GM19395 (cell line): Measurements from ENCODE around the gene FRMD7.
"Not testable (repeated sequence)": the region's sequence is repeated elsewhere in the genome, so short reads cannot be mapped to it uniquely, and the experiment has no call there.

ENCODE experiments used
- ATAC-seq: cut with Tn5 transposase; IDR thresholded peaks from one replicate; pipeline ENCODE4 v1.9.1; 2021; ENCODE audit warnings: mild to moderate bottlenecking, moderate library complexity; ENCODE audit not compliant: unreplicated experiment

The FRMD7 gene

DNA sequence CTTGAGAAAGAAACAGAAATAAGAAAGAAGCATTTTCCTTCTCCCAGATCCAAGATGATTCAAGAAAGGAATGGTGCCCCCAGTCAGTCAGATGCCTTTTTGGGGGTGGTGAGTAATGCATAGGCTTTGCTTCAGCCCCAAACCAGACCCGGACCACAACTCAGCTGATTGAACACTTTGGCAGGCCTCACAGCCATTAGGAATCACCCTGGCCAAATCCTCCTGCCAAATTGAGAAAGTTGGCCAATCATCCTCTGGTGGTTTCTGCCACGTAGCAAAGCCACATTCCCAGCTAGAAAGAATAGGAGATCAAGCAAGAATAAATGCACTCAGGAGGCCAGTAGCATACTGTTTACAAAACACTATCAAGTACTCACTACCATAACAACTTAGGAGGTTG is 33.7 kb downstream of the FRMD7 start:
- ATAC-seq: no peak

DNA sequence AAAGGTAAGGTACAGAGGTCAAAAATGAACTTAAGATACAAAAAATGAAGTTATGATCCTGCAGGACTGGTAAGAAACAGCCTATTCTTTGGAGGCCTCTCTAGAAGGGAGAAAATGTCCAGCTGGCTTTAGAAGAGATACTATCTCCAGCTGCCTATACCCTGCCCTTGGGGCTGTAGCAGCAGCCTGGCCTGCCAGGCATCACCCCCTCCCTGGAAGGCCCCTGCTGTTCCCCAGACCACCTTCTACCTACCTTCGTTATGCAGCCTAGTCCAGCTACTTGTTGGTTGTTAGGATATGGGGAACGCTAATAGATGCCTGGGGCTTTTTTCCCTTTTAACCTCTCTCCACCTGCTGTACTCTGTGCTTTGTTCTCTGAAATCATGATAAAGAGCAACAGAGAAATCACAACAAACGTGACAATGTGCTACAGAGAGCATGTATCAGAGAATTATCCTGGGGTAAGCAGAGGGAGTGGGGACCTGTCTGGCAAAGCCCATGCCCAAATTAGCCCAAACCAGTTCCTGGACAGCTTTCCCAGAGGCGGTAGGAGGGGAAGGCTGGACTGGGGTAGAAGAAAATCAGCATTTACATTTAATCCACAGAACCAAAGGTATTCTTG is 34.5 kb downstream of the FRMD7 start:
- ATAC-seq: no peak

DNA sequence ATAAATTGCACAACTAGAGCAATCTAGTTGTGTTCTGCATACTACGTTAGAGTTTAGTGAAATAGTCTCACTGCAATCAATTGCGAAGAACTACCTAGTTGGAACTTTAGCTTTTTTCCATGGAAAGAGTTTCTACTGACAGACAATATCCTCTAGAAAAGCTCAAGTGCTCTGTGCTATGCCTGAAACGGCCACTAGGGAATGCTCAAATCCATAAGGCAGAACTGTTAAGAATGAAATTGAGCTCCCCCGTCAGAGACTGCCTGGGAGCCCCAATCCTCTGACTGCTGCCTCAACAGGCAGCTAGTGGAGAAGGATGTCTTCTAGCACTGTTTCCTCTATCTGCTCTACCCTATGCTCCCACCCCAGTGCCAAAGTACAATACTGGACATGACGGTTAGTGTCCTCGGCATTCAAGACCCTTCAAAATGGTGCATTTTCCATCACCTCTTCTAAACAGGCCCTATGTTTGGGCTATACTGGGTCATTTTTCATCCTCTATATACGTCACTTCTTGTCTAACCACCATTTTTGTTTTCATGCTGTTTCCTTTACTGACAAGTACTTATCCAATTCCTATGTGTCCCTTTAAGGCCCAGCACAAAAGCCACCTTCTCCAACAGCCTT is 35.3 kb downstream of the FRMD7 start:
- ATAC-seq: peak; percentile 90

DNA sequence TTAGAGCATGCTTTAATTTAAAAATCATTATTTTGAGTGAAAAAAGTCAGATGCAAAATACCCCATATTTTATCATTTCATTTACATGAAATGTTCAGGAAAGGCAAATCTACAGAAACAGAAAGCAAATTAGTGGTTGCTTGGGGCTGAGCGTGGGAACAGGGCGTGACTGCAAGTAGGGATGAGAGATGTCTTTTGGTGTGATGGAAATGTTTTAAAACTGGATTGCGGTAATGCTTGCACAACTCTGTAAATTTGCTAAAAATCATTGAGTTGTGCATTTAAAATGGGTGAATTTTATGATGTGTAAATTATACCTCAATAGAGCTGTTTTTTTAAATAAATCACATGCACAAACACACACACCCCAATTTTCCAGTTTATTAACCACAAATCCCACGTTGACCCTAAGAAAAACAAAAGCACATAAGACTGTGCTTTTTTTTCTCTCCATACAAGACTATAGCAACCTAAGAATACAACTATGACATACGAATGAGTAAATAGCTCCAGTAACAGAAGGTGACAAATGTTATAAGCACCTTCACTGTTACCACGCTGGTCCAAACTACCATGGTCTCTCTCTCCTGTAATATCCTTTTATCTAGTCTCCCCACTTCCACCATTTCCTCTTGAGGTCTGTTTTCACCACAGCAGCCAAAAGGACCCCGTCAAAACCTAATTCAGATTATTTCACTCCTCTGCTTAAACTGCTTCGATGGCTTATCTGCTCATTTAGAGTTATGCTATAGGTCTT is 37.2 kb downstream of the FRMD7 start:
- no peak for ATAC-seq

DNA sequence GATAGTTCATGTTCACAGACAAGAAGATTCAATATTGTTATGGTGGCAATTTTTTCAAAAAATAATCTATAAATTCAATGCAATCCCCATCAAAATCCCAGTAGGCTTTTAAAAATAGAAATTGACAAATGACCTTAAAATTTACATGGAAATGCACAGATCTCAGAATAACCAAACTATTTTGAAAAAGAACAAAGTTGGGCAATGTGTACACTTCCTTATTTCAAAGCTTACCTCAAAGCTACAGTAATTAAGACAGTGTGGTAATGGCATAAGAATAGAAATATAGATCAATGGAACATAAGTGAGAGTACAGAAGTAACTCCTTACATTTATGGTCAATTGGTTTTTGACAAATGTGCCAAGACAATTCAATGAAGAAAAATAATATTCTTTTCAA is 39.0 kb downstream of the FRMD7 start:
- ATAC-seq: no peak

DNA sequence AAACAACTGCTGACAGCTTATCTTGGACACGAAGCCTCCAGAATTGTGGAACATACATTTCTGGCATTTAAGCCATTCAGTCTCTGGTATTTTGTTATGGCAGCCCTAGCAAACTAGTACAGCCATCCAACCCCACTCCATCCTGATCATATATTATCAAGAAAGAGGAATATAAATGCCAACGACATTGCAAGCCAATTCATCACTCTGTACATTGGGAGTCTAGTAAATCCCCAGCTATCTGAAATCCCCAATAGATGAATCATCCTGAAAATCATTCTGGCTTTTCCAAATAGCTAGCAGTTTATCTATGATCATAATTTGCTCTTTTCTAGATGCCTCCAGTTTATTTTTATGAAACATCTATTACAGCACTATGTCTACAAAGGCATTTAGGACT is 41.1 kb downstream of the FRMD7 start:
- no peak for ATAC-seq

DNA sequence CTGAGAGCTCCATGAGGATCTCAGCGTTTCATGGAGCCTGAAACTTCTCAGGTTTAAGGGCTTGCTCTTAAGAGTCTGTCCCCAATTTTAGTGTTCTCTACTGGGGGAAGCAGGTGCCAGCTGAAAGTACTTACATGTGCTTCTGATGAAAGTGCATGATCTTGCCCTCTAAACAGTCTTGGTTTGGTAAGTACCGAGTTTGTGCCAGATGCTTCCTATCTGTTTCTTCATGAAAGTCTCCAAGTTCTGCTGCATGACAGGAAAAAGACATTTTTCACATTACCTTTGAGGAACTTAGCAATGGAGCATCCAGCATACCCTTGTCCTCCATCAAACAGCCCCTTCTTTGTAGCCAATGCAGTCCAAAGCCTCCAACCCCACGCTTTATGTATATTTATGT is 42.0 kb downstream of the FRMD7 start:
- no peak for ATAC-seq

DNA sequence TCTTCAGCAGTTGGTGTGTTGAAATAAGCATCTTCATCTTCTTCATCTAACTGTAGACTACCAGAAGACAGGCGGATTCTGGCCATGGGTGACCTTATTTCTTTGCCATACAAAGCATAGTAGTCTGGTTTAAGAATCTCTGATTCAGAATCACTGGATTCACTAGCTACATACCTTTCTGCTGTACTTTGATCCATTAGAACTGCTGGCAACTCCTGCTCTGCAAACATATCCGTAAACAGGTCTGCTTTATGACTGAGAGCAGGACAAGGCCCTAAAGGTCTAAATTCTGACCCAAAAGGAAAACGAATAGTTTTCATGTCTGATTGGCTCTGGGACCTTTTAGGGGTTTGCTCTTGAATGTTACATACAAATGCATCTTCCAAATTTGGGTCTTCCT is 49.9 kb downstream of the FRMD7 start:
- no peak for ATAC-seq

DNA sequence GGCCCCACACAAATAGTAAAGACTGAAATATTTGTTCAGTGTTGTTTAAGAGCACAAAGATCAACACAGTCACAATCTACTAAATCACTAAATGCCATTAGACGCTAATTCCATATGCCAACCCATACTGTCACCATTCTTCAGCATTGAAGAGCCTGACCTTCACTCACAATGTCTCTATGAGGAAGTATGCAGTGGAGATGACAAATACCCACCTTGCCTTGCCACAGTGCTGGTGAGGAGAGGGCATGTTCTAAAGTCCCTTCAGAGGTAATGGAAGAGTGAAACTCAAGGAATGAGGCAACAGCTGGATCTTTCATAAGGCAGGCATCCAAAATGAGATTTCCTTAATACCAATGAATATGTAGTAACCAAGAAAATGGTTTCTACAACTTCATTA is 50.4 kb downstream of the FRMD7 start:
- ATAC-seq: no peak

DNA sequence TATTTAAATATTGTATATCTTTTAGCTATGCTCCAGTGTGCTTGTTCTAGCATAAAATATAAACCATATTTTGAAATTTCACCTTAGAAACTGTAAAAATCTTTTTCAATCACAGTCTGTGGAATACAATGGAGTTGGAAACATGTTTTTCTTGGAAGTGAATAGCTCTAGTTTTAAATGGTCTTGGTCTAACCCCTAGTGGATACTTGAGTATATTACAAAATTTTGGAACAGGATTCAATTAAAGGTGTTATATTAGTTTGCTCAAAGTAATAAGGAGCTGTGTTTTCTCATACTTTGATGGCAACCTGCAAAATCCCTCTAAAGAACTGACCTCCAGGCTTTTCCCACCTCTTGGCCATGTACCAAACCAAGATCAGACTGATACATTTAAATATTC is 56.6 kb downstream of the FRMD7 start:
- ATAC-seq: no peak

DNA sequence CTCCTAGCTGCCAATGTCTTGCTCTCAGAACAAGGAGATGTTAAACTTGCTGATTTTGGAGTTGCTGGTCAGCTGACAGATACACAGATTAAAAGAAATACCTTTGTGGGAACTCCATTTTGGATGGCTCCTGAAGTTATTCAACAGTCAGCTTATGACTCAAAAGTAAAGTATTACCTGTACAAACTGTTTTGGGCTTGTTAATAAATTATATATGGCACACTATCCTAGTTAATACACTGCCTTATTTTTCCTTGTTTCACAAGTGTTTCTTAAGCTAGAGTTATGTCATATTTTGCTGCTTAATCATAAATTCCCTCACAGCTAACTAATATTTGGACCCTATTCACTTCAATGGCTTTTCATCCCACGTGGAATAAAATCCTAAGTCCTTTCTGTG is 59.4 kb downstream of the FRMD7 start:
- no peak for ATAC-seq

DNA sequence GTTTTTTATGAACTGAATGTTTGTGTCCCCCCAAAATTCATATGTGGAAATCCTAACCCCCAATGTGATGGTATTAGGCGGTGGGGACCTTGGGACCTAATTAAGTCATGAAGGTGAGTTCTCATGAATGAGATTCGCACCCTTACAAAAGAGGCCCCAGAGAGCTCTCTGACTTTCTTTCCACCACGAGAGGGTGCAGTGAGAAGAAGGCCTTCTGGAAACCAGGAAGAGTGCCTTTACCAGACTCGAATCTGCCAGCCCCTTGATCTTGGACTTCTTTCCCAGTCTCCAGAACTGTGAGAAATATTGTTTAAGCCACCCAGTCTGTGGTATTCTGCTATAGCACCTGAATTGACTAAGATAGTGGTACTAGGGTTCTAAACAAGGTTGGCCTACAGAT is 64.0 kb downstream of the FRMD7 start:
- no peak for ATAC-seq

DNA sequence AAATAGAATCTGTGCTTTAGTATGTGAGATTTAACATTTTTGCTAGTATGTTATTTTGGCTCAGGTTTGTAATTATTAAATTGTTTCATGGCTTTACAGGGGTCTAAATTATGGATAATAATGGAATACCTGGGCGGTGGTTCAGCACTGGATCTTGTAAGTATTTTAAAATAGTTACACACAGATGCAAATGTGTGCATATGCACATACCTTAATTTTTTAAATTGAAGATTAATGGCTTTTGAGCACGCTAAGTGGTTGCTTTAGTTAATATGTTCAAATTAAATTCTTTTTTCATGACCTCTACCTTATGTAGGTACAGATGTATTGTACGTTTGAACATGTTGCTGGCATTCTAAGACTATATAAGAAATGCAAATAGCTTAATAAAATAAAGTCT is 64.5 kb downstream of the FRMD7 start:
- ATAC-seq: no peak

DNA sequence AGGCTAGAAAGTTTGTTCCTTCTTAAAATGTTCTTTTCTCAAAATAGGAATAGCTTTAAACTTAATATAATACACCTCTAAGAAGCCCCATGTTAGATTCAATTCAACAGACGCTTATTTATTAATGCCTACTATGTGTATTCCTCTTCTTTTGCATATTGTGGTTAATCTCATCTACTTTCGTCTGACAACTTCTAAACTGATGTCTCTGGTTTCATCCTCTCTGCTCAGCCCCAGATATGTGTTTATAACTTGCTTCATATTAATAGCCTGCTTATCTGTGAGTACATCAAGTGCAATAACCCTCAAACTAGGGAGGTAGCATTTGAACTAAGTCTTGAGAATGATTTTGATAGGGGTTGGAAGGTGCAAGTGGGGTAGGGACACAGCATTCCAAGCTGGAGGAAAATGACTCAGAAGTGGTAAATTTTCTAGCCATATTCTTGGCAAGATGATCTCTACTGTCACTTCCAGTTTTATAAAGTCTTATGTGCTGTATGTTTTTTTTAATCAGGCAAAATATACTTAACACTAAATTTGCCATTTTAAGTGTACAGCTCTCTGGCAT is 67.8 kb downstream of the FRMD7 start:
- peak; percentile 76 for ATAC-seq

DNA sequence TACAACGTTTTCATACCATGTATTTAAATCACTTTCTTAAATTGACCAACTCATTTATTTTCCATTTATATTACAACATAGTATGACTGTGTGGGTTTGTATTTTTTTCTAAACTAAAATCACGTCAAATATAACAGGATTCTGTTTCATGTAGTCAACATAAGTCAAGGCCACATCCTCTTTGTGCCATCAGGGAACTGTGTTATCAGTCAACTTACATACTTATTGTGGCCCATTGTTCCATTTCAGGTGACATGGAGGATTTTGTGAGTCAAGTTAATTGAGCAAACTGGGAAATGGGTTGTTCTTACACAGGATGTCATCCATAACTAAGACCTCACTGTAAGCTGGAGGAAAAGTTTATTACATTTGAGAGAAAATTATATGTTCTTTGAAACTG is 68.8 kb downstream of the FRMD7 start:
- ATAC-seq: no peak

DNA sequence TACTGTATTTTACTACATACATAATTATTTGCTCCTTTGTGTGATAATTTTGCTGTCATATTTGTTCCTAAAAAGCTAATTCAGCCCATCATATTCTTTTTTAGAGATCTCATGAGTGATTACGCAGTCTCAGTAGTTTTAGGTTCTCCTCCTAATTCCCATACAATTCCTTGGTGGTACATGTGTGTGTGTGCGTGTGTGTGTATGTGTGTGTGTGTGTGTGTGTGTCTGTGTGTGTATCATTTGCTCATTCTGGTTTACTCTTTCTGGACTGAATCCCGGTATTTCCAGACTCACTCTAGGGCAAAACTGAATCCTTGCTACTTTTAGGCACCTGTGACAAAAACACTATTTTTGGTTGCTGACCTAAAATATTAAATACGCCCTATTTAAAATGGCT is 69.8 kb downstream of the FRMD7 start:
- no peak for ATAC-seq

DNA sequence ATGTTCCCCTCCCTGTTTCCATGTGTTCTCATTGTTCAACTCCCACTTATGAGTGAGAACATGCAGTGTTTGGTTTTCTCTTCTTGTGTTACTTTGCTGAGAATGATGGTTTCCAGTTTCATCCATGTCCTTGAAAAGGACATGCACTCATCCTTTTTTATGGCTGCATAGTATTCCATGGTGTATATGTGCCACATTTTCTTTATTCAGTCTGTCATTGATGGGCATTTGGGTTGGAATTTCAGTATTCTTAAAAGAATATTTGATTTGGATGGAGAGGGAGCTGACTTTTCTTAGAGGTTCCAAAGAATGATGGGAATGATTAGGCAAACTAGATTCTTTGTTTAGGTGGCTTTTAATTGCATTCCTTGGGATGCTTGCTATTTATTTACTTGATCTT is 76.0 kb downstream of the FRMD7 start:
- ATAC-seq: not testable (repeated sequence)

DNA sequence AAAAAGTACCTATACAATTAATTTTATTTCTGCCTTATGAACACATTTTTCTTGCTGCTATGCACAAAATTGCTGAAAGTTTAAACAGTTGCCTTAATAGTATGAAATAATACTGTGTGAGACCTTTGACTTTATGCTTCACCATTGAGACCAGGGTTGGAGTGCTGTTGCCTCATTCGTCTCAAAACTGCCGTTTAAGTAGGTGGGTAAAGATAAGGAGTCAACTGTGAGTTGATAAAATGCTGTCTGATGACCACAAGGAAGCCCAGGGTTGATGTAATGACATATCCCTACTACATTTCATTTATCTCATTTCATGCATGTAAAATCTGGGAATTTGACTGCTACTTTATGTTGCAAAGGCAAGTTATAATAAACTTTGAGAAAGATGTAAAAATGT is 81.3 kb downstream of the FRMD7 start:
- no peak for ATAC-seq

DNA sequence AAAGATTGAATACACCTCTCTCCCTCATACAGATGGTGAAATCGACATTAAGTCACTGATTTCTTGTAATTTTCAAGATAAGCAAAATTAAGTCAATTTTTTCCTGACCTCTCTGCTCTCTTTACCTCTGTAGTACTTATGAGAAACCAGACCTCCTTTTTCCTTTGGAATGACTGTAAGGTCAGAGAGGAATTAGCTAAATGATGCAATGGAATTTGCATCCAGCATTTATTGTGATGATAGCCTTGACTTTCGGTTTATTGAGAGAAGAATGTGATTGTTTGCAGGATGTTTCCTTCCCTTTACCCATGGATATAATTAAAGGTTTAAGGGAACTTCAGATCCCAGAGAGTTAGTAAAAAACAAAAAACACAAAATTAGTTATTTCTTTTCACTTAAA is 82.4 kb downstream of the FRMD7 start:
- ATAC-seq: no peak

DNA sequence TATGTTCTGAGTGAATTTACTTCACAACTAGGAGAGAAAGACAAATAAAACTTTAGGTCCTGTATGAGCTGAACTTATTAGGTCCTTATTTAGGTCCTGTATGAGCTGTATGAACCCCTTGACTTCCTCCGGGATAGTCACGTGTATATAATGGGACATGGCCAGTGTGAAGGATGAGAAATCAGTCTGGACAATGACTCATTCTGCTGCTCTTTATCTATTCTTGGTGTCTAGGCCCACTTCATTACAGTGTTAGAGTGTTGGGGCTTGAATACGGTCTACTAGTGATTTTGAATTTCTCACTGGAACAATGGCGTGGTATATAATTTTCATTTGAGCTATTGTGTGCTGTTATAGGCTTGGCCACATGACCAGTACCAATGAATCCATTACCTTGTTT is 82.9 kb downstream of the FRMD7 start:
- ATAC-seq: no peak

DNA sequence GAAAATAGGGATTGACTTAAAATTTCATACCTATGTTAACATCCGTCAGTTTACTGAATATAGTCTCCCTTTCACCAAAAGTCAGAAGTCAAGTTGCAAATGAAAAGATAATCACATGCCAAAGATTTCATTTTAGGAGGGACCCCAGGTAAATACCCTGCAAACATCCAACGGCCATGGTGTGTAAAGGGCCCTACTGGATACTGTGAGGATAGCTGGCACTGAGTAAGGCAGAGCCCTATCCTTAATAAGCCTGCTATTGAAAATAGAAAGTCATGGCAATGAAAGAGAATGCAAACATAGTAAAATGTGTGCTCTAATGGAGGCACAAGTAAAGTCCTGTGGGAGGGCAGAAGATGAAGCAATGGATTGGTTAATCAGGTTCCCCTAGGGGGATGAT is 83.8 kb downstream of the FRMD7 start:
- no peak for ATAC-seq

DNA sequence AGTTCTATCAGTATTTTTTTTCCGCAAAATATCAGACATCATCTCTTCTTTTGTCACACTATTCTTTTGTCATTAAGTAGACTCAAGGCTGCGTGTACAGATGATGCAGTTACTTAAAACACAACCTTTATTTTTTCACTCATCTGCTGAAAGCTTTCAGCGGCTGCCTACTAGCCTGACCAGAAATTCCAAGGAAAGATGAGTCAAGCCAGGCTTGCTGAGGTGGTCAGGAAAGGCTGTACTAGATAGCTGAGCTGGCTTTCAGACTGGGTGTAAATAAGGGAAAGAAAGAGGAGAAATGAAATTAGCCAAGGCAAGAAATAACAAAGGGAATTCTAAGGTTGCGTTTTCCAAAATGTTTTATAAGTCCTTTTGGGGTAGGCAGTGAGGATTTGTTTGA is 86.8 kb downstream of the FRMD7 start:
- no peak for ATAC-seq
